Muscle of leg (tissue), 11 donors: ENCODE measurements around the gene B4GALT4. TPM values are rescaled to one million over a fixed set of nuclear protein-coding genes. Genes with fewer than 3 reads are reported as not detected.

ENCODE experiments used
- DNase-seq: peaks from one replicate; pipeline ENCODE4 v3.0.0; 2013
- H3K27ac ChIP-seq: one replicate; pipeline ENCODE4 v1.5.1; 2013; ENCODE audit warnings: mild to moderate bottlenecking, low read length, control low read depth
- H3K27me3 ChIP-seq: one replicate; pipeline ENCODE4 v1.6.1; 2013; ENCODE audit warnings: low read length; ENCODE audit not compliant: control insufficient read depth, insufficient read depth
- H3K36me3 ChIP-seq: one replicate; pipeline ENCODE4 v1.6.1; 2013; ENCODE audit warnings: low read length; ENCODE audit not compliant: control insufficient read depth, insufficient read depth
- H3K4me1 ChIP-seq: one replicate; pipeline ENCODE4 v1.6.1; 2013; ENCODE audit warnings: low read length; ENCODE audit not compliant: control insufficient read depth, insufficient read depth
- H3K4me3 ChIP-seq: one replicate; pipeline ENCODE4 v1.5.1; 2013; ENCODE audit warnings: low read length, control low read depth
- H3K9me3 ChIP-seq: replicated peaks from 2 replicates; pipeline ENCODE4 v1.6.1; 2013; ENCODE audit warnings: low read depth, low read length; ENCODE audit not compliant: control insufficient read depth
- WGBS: methylation state at CpG from one replicate; pipeline ENCODE4 v1.1.5; 2013; ENCODE audit warnings: missing lambda C conversion rate; ENCODE audit not compliant: insufficient coverage; 5-methylcytosine and 5-hydroxymethylcytosine counted together
- polyA plus RNA-seq, 8 donors: library from polyadenylated mRNA; unstranded; fragments of 120-200 nt; gene quantifications; one replicate each; pipeline versions ENCODE4 v1.2.1 to v1.2.3, GENCODE V29; 2013; ENCODE audit warnings: inconsistent platforms in 1 of 8, low replicate concordance in 1 of 8; ENCODE audit not compliant: insufficient read length in 8 of 8, insufficient read depth in 1 of 8
- total RNA-seq: library from RNA; stranded (reverse); fragments of 120-200 nt; gene quantifications from one replicate; pipeline ENCODE4 v1.2.4, GENCODE V29; 2013

B4GALT4 gene
- total and polyA plus RNA-seq, 9 donors, result 9.9 to 16.7 (median 11.7) TPM

DNA sequence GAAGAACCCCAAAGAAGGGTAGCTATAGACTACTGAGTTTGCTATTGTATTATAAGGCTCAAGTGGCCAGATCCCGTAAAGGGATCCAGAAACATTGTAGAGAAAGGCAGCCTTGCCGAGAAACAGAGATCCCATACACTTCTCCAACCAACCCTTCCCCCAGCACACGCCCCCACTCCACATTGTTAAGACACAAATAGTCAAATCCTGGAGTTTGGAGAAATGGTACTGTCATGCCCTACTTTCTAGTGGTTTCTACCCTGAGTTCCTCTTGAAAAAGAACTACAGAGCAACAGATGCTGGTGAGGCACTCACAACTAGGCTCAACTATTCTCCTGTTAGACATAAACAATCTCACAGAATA lies 33.2 kb downstream of the B4GALT4 start:
- peaks cover 6% of the 10 kb centered on the region for H3K4me1 ChIP-seq
- H3K4me3 ChIP-seq, result no peak overlapping the region
- no peak overlapping the region for H3K27ac ChIP-seq
- H3K27me3 ChIP-seq, result no peaks in the 10 kb centered on the region
- WGBS, result no CpG with 5 or more reads among the region's 3 CpGs
- no peaks in the 10 kb centered on the region for H3K9me3 ChIP-seq
- H3K36me3 ChIP-seq, result peaks cover 9% of the 10 kb centered on the region
- no peak for DNase-seq

- DNase-seq, result no peak
- WGBS, result 63% methylated on average over 4 of the region's 4 CpGs
- no peaks in the 10 kb centered on the region for H3K27me3 ChIP-seq
- no peaks in the 10 kb centered on the region for H3K9me3 ChIP-seq
- peaks cover 7% of the 10 kb centered on the region for H3K36me3 ChIP-seq
- peaks cover 6% of the 10 kb centered on the region for H3K4me1 ChIP-seq
- H3K4me3 ChIP-seq, result no peak overlapping the region
- no peak overlapping the region for H3K27ac ChIP-seq
These were observed 33.8 kb downstream of the B4GALT4 start for GRCh38 chr3:119206611-119207511.

DNA sequence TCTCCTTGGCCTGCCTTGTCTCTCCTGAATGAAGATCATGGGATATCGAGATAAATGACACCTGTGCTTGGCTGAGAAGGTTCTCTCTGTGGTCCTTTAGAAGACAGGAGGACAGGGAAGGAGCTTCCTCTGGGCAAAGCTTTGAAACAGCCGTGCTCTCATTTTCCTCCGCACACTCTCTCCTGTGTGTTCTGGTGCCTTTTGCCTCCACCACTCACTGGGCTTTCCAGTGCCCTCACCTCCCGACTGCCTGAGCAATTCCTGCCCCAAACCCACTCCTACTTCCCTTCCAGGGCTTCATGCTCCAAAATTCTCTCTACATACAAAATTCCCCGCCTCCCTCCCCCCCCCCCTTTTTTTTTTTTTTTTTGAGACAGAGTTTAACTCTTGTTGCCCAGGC lies 35.0 kb downstream of the B4GALT4 start:
- no peaks in the 10 kb centered on the region for H3K27me3 ChIP-seq
- peaks cover 6% of the 10 kb centered on the region for H3K4me1 ChIP-seq
- peaks cover 5% of the 10 kb centered on the region for H3K36me3 ChIP-seq
- 65% methylated on average over 3 of the region's 5 CpGs for WGBS
- no peak for DNase-seq
- no peaks in the 10 kb centered on the region for H3K9me3 ChIP-seq
- H3K27ac ChIP-seq, result no peak overlapping the region
- no peak overlapping the region for H3K4me3 ChIP-seq

DNA sequence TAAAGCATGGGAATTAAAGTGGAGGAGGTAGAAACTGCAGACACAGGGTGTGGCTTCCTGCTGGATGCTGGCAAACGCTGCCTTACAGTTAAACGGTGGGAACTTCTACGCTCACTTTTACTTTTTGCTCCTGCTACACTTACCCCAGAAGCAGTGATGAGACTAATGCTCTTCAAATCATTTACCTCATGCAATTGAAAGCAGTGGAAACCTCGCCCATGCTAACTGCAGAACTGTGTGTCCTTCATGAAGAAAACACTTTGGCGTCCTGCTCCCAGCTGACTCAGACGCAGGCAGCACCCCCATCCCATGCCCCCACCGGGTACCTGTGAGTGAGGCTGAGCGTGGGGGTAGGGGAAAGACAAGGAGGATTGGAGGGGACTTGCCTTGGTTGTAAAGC lies 35.5 kb downstream of the B4GALT4 start:
- Histone ChIP-seq H3K27ac (no peak overlapping the region), H3K4me3 (no peak overlapping the region), H3K27me3 (no peaks in the 10 kb centered on the region), H3K36me3 (peaks cover 5% of the 10 kb centered on the region), H3K4me1 (peaks cover 6% of the 10 kb centered on the region), H3K9me3 (no peaks in the 10 kb centered on the region)
- peak; percentile 32 for DNase-seq
- WGBS, result 67% methylated on average over 1 of the region's 8 CpGs

- no peaks in the 10 kb centered on the region for H3K4me1 ChIP-seq
- H3K4me3 ChIP-seq, result no peak overlapping the region
- no peaks in the 10 kb centered on the region for H3K36me3 ChIP-seq
- no peaks in the 10 kb centered on the region for H3K9me3 ChIP-seq
- H3K27me3 ChIP-seq, result peaks cover 2% of the 10 kb centered on the region
- 58% methylated on average over 1 of the region's 1 CpG for WGBS
- no peak for DNase-seq
- H3K27ac ChIP-seq, result no peak overlapping the region
These were observed 44.8 kb downstream of the B4GALT4 start for GRCh38 chr3:119195911-119196310.

- Histone ChIP-seq H3K9me3 (no peaks in the 10 kb centered on the region), H3K27me3 (peaks cover 2% of the 10 kb centered on the region), H3K36me3 (no peaks in the 10 kb centered on the region), H3K4me1 (no peaks in the 10 kb centered on the region), H3K4me3 (no peak overlapping the region), H3K27ac (no peak overlapping the region)
- no peak for DNase-seq
- WGBS, result 40% methylated on average over 1 of the region's 1 CpG
These were observed 45.6 kb downstream of the B4GALT4 start for GRCh38 chr3:119195151-119195476.

DNA sequence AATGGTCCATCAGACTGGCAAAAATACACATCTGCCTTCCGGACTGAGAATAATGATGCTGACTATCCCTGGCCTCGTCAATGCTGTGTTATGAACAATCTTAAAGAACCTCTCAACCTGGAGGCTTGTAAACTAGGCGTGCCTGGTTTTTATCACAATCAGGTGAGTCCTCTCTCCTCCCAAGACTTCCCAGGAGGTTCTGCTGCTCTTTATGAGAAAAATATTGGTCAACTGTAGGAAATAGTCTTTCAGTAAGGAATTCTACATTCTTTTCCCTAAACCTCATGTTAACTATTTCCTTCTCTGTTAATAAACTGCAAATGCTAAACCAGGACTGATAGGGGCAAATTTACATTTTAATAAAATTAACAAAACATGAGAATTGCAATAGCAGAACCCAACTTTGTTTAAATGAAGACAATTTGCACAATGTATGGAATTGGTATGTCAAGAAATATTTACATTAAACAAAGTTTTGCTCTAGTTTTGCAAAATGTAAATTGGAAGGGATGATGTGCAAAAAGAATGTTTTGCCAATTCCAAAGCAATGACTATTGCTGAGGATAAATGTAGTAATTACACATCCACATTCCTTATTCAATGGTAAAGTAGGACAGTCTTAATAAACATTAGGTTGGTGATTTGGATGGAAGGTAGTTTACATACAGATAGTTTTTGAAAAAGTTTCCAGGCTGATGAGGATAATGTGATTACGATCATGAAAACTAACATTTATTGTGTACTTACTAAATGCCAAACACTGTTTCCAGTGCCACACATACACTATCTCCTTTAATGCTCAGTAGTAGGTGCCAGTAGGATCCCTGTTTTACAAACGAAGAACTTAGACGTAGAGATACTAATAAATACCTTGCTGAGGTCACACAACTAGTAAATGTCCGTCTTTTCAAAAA lies 46.2 kb downstream of the B4GALT4 start:
- no peaks in the 10 kb centered on the region for H3K9me3 ChIP-seq
- DNase-seq, result no peak
- no peak overlapping the region for H3K27ac ChIP-seq
- 58% methylated on average over 5 of the region's 7 CpGs for WGBS
- H3K4me3 ChIP-seq, result no peak overlapping the region
- no peaks in the 10 kb centered on the region for H3K36me3 ChIP-seq
- peaks cover 2% of the 10 kb centered on the region for H3K27me3 ChIP-seq
- H3K4me1 ChIP-seq, result no peaks in the 10 kb centered on the region

DNA sequence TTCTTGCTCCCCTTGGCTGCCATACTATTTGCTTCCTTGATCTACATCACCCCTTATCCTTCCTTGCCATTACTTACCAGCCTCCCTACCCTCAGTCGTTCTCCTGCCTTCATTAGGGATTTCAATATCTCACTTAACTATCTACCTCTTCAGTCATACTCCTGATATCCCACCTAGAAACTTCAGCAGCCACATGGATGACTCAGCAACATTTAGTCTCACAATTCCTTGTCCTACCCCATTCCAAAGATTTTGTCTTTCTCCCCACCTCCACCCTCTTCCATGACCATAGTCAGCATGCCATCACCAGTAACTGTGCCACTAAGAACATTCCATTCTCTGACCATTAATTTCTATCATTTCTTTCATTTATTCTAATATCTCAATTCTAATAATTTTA lies 48.9 kb downstream of the B4GALT4 start:
- H3K4me3 ChIP-seq, result no peak overlapping the region
- H3K4me1 ChIP-seq, result no peaks in the 10 kb centered on the region
- no peaks in the 10 kb centered on the region for H3K36me3 ChIP-seq
- no peak for DNase-seq
- WGBS, result 78% methylated on average over 1 of the region's 1 CpG
- no peaks in the 10 kb centered on the region for H3K9me3 ChIP-seq
- H3K27ac ChIP-seq, result no peak overlapping the region
- peaks cover 2% of the 10 kb centered on the region for H3K27me3 ChIP-seq

DNA sequence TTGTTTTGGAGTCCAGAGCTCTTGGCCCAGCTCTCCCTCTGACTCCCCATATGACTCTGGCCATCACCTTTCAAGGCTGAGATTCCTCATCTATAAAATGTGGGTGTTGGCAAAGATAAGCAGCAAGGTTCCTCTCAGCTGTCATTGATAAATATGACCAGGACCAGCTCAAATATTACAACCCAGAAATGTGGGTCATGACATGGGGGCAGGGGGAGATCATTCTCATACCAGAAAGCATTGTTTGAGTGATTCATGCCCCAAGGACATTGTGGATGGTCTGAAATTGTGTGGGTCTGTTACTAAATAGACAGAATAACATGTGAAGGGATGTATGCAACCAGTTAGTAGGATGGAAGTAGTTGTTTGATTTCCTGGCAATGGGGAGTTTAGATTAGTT lies 53.4 kb downstream of the B4GALT4 start:
- no peak for DNase-seq

GRCh38 chr3:119184796-119185570 lies 55.7 kb downstream of the B4GALT4 start:
- Histone ChIP-seq H3K27ac (no peak overlapping the region), H3K4me1 (no peaks in the 10 kb centered on the region), H3K4me3 (no peak overlapping the region), H3K27me3 (no peaks in the 10 kb centered on the region), H3K9me3 (no peaks in the 10 kb centered on the region), H3K36me3 (no peaks in the 10 kb centered on the region)
- WGBS, result no CpG with 5 or more reads among the region's 7 CpGs
- DNase-seq, result no peak

More for the DNA sequence above, 53.4 kb downstream of the B4GALT4 start:
- no peak overlapping the region for H3K4me3 ChIP-seq
- no peaks in the 10 kb centered on the region for H3K4me1 ChIP-seq
- H3K27me3 ChIP-seq, result no peaks in the 10 kb centered on the region
- H3K27ac ChIP-seq, result no peak overlapping the region
- no peaks in the 10 kb centered on the region for H3K36me3 ChIP-seq
- no peaks in the 10 kb centered on the region for H3K9me3 ChIP-seq
